ENCODE measurements around the gene ABTB1.

Gene ABTB1

GRCh38 chr3:127694467-127695215 is 21.9 kb downstream of the ABTB1 start:
- no peak for DNase-seq (ENCODE audit: low spot score)
- in situ Hi-C loops (cut with MboI; ENCODE audit: low pct_unique_long_range_greater_than_20kb, low sequenced_read_pairs, unreplicated experiment) = no loop called here
- TF ChIP-seq, protein P1, sequence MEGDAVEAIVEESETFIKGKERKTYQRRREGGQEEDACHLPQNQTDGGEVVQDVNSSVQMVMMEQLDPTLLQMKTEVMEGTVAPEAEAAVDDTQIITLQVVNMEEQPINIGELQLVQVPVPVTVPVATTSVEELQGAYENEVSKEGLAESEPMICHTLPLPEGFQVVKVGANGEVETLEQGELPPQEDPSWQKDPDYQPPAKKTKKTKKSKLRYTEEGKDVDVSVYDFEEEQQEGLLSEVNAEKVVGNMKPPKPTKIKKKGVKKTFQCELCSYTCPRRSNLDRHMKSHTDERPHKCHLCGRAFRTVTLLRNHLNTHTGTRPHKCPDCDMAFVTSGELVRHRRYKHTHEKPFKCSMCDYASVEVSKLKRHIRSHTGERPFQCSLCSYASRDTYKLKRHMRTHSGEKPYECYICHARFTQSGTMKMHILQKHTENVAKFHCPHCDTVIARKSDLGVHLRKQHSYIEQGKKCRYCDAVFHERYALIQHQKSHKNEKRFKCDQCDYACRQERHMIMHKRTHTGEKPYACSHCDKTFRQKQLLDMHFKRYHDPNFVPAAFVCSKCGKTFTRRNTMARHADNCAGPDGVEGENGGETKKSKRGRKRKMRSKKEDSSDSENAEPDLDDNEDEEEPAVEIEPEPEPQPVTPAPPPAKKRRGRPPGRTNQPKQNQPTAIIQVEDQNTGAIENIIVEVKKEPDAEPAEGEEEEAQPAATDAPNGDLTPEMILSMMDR (IDR thresholded peaks at IDR 0.05; ENCODE audit: extremely low read depth, insufficient read depth, missing control alignments) = peak; percentile 36

DNA sequence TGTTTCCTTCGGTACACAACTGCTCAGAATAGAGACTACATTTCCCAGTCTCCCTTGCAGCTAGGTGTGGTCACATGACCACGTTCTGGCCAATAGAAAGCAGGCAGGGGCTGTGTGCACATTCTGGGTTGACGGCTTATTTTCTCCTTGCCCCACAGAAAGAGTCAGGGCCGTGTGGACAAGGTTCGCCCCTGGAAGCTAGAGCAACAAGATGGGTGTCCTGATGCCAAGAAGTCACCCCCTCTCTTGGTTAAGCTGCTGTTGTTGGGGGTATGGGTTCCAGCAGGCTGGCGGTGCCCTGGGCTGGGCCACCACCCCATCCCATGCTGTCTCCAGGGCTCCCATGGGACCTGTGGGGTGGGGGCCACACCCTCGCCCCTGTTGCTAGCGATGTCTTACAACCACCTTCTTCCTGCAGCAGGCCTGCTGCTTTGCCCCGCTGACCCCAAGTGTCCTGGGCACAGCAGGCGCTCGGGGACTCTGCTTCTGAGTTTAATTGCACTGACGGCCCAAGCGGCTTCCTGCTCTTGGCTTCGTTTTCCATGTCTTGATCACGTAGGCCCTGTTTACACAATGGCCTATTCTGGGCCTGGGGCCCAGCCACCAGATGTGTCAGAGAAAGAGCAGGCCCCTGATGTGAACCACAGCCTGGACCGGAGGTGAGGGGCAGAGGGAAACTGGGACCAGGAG is 24.9 kb downstream of the ABTB1 start:
- peak; percentile 74 for DNase-seq (ENCODE audit: low spot score)
- in situ Hi-C loops (cut with MboI; ENCODE audit: low pct_unique_long_range_greater_than_20kb, low sequenced_read_pairs, unreplicated experiment) = no loop called here
- TF ChIP-seq, protein P1 (IDR thresholded peaks at IDR 0.05; ENCODE audit: extremely low read depth, insufficient read depth, missing control alignments) = no peak

GRCh38 chr3:127698286-127698685 is 25.5 kb downstream of the ABTB1 start:
- in situ Hi-C loops (cut with MboI; ENCODE audit: low pct_unique_long_range_greater_than_20kb, low sequenced_read_pairs, unreplicated experiment) = no loop called here
- DNase-seq (ENCODE audit: low spot score) = no peak
- TF ChIP-seq, protein P1 (IDR thresholded peaks at IDR 0.05; ENCODE audit: extremely low read depth, insufficient read depth, missing control alignments) = no peak

GRCh38 chr3:127698691-127699415 is 26.1 kb downstream of the ABTB1 start:
- DNase-seq (ENCODE audit: low spot score) = no peak
- TF ChIP-seq, protein P1 (IDR thresholded peaks at IDR 0.05; ENCODE audit: extremely low read depth, insufficient read depth, missing control alignments) = no peak
- in situ Hi-C loops (cut with MboI; ENCODE audit: low pct_unique_long_range_greater_than_20kb, low sequenced_read_pairs, unreplicated experiment) = no loop called here

GRCh38 chr3:127699416-127700300 is 26.9 kb downstream of the ABTB1 start:
- TF ChIP-seq, protein P1 (IDR thresholded peaks at IDR 0.05; ENCODE audit: extremely low read depth, insufficient read depth, missing control alignments) = no peak
- in situ Hi-C loops (cut with MboI; ENCODE audit: low pct_unique_long_range_greater_than_20kb, low sequenced_read_pairs, unreplicated experiment) = no loop called here
- no peak for DNase-seq (ENCODE audit: low spot score)

- no peak for DNase-seq (ENCODE audit: low spot score)
- TF ChIP-seq, protein P1 (IDR thresholded peaks at IDR 0.05; ENCODE audit: extremely low read depth, insufficient read depth, missing control alignments) = no peak
- in situ Hi-C loops (cut with MboI; ENCODE audit: low pct_unique_long_range_greater_than_20kb, low sequenced_read_pairs, unreplicated experiment) = no loop called here
These were observed 27.7 kb downstream of the ABTB1 start for GRCh38 chr3:127700406-127700805.
